OCI-LY1 (cell line): ENCODE data around the gene RPL27.

Experiments used
- H2AFZ ChIP-seq: fragments of 200-600 bp; sonication (generic), shearing (Covaris generic); 2 replicates; pipeline ENCODE4 v1.6.0; 2014; ENCODE audit warnings: antibody characterized with exemption, mild to moderate bottlenecking, low read length
- H3F3A ChIP-seq: fragments of 200-600 bp; sonication (generic), shearing (Covaris generic); 2 replicates; pipeline ENCODE4 v1.6.0; 2014; ENCODE audit warnings: mild to moderate bottlenecking, antibody characterized with exemption, low read length, moderate library complexity; ENCODE audit not compliant: insufficient read depth
- H3K27ac ChIP-seq: fragments of 200-600 bp; sonication (generic); 2 replicates; pipeline ENCODE4 v1.5.1; 2014; ENCODE audit warnings: low read length, mixed run types, mild to moderate bottlenecking, low read depth; ENCODE audit not compliant: poor library complexity, severe bottlenecking
- H3K27me3 ChIP-seq: fragments of 200-600 bp; sonication (generic); 2 replicates; pipeline ENCODE4 v1.6.0; 2014; ENCODE audit warnings: antibody characterized with exemption, mild to moderate bottlenecking, low read length, moderate library complexity; ENCODE audit not compliant: insufficient read depth
- H3K36me3 ChIP-seq: fragments of 200-600 bp; sonication (generic); 2 replicates; pipeline ENCODE4 v1.6.1; 2014; ENCODE audit warnings: mild to moderate bottlenecking, antibody characterized with exemption, low read length, moderate library complexity, mixed read lengths; ENCODE audit not compliant: insufficient read depth
- H3K4me1 ChIP-seq: fragments of 200-600 bp; sonication (generic); 2 replicates; pipeline ENCODE4 v1.5.1; 2014; ENCODE audit warnings: mild to moderate bottlenecking, low read length, moderate library complexity; ENCODE audit not compliant: insufficient read depth, severe bottlenecking
- H3K4me2 ChIP-seq: fragments of 200-600 bp; sonication (generic), shearing (Covaris generic); 2 replicates; pipeline ENCODE4 v1.6.1; 2014; ENCODE audit warnings: low read length
- H3K4me3 ChIP-seq: fragments of 200-600 bp; sonication (generic); 2 replicates; pipeline ENCODE4 v1.5.1; 2014; ENCODE audit warnings: low read length, low read depth, mild to moderate bottlenecking, mixed read lengths; ENCODE audit not compliant: poor library complexity, severe bottlenecking
- H3K79me2 ChIP-seq: fragments of 200-600 bp; shearing (Covaris generic); 2 replicates; pipeline ENCODE4 v1.6.1; 2016; ENCODE audit warnings: mixed run types, low read length, mixed read lengths; ENCODE audit not compliant: insufficient read depth
- H3K9ac ChIP-seq: fragments of 200-600 bp; sonication (generic), shearing (Covaris generic); 2 replicates; pipeline ENCODE4 v1.6.1; 2014; ENCODE audit warnings: mild to moderate bottlenecking, low read length, mixed read lengths
- H3K9me2 ChIP-seq: fragments of 200-600 bp; sonication (generic), shearing (Covaris generic); 2 replicates; pipeline ENCODE4 v1.6.1; 2014; ENCODE audit warnings: low read depth, mild to moderate bottlenecking, low read length, mixed read lengths
- H3K9me3 ChIP-seq: fragments of 200-600 bp; shearing (Covaris generic); 2 replicates; pipeline ENCODE4 v1.6.1; 2014; ENCODE audit warnings: low read length, mixed read lengths
- H4K20me1 ChIP-seq: fragments of 200-600 bp; sonication (generic), shearing (Covaris generic); 2 replicates; pipeline ENCODE4 v1.6.0; 2016; ENCODE audit warnings: mild to moderate bottlenecking, low read length; ENCODE audit not compliant: insufficient read depth
- CTCF ChIP-seq: fragments of 200-600 bp; sonication (generic), shearing (Covaris generic); IDR thresholded peaks from 2 replicates; pipeline ENCODE4 v1.5.1; 2017; ENCODE audit warnings: mild to moderate bottlenecking, antibody characterized with exemption, low read length, moderate library complexity, mixed read lengths
- EZH2 ChIP-seq: fragments of 200-600 bp; sonication (generic), shearing (Covaris generic); IDR thresholded peaks from 2 replicates; pipeline ENCODE4 v1.8.0; 2017; ENCODE audit warnings: borderline replicate concordance, mixed run types, mild to moderate bottlenecking, antibody characterized with exemption, low read length, moderate library complexity, mixed read lengths

RPL27 gene

GRCh38 chr17:43014649-43015542 is 16.7 kb downstream of the RPL27 start:
- Histone ChIP-seq H3K4me3 (no peak overlapping the region), H3K79me2 (no peaks in the 10 kb centered on the region), H3K27ac (no peak overlapping the region), H2AFZ (no peak overlapping the region), H3K9me2 (no peaks in the 10 kb centered on the region), H3K9me3 (no peaks in the 10 kb centered on the region), H3K27me3 (no peaks in the 10 kb centered on the region), H3K4me2 (no peak overlapping the region), H3F3A (no peaks in the 10 kb centered on the region), H3K4me1 (peaks cover 9% of the 10 kb centered on the region), H3K36me3 (peaks cover 7% of the 10 kb centered on the region; the same call in 1 of the 2 replicates), H3K9ac (no peak overlapping the region), H4K20me1 (no peaks in the 10 kb centered on the region)
- TF ChIP-seq EZH2 (no peak), CTCF (no peak)

GRCh38 chr17:43015579-43015978 is 17.4 kb downstream of the RPL27 start:
- H3K9me3 ChIP-seq: no peaks in the 10 kb centered on the region
- H3F3A ChIP-seq: no peaks in the 10 kb centered on the region
- H3K4me1 ChIP-seq: peaks cover 9% of the 10 kb centered on the region
- H4K20me1 ChIP-seq: no peaks in the 10 kb centered on the region
- no peak overlapping the region for H3K9ac ChIP-seq
- peaks cover 7% of the 10 kb centered on the region; the same call in 1 of the 2 replicates for H3K36me3 ChIP-seq
- H3K27ac ChIP-seq: no peak overlapping the region
- no peak overlapping the region for H3K4me3 ChIP-seq
- no peaks in the 10 kb centered on the region for H3K27me3 ChIP-seq
- TF ChIP-seq CTCF (no peak), EZH2 (no peak)
- no peaks in the 10 kb centered on the region for H3K79me2 ChIP-seq
- no peak overlapping the region for H3K4me2 ChIP-seq
- H3K9me2 ChIP-seq: no peaks in the 10 kb centered on the region
- no peak overlapping the region for H2AFZ ChIP-seq

GRCh38 chr17:43016216-43016615 is 18.0 kb downstream of the RPL27 start:
- Histone ChIP-seq H4K20me1 (no peaks in the 10 kb centered on the region), H3K9ac (no peak overlapping the region), H3K4me1 (peaks cover 15% of the 10 kb centered on the region), H3K4me3 (no peak overlapping the region), H3K9me2 (no peaks in the 10 kb centered on the region), H3K9me3 (no peaks in the 10 kb centered on the region), H3K27ac (no peak overlapping the region), H3K27me3 (no peaks in the 10 kb centered on the region), H2AFZ (no peak overlapping the region), H3K4me2 (no peak overlapping the region), H3K79me2 (no peaks in the 10 kb centered on the region), H3F3A (no peaks in the 10 kb centered on the region), H3K36me3 (peaks cover 7% of the 10 kb centered on the region; the same call in 1 of the 2 replicates)
- TF ChIP-seq EZH2 (no peak), CTCF (no peak)
